ENCODE results near the gene ST6GALNAC1.
A peak's percentile ranks its signal among the peaks of the same experiment; 100 is the strongest.
"Not testable (repeated sequence)": the region's sequence is repeated elsewhere in the genome, so short reads cannot be mapped to it uniquely, and the experiment has no call there.

The ST6GALNAC1 gene

GRCh38 chr17:76642032-76642561 lies 1.5 kb downstream of the ST6GALNAC1 start:
- DNase-seq (ENCODE audit: low read depth) = no peak

GRCh38 chr17:76641501-76641900 lies 2.1 kb downstream of the ST6GALNAC1 start:
- no peak for DNase-seq (ENCODE audit: low read depth)

GRCh38 chr17:76640550-76641380 lies 2.8 kb downstream of the ST6GALNAC1 start:
- no peak for DNase-seq (ENCODE audit: low read depth)

GRCh38 chr17:76638263-76638662 lies 5.3 kb downstream of the ST6GALNAC1 start:
- DNase-seq (ENCODE audit: low read depth) = no peak

GRCh38 chr17:76636486-76637206 lies 6.9 kb downstream of the ST6GALNAC1 start:
- DNase-seq (ENCODE audit: low read depth) = not testable (repeated sequence)

GRCh38 chr17:76635659-76636360 lies 7.7 kb downstream of the ST6GALNAC1 start:
- DNase-seq (ENCODE audit: low read depth) = no peak

GRCh38 chr17:76635039-76635438 lies 8.5 kb downstream of the ST6GALNAC1 start:
- DNase-seq (ENCODE audit: low read depth) = no peak

GRCh38 chr17:76633628-76634328 lies 9.8 kb downstream of the ST6GALNAC1 start:
- no peak for DNase-seq (ENCODE audit: low read depth)

- no peak for DNase-seq (ENCODE audit: low read depth)
Measured at GRCh38 chr17:76631821-76632565, 11.6 kb downstream of the ST6GALNAC1 start.

GRCh38 chr17:76630151-76630550 lies 13.4 kb downstream of the ST6GALNAC1 start:
- DNase-seq (ENCODE audit: low read depth) = no peak

- no peak for DNase-seq (ENCODE audit: low read depth)
Measured at GRCh38 chr17:76627510-76627909, 16.0 kb downstream of the ST6GALNAC1 start.

GRCh38 chr17:76626442-76626841 lies 17.1 kb downstream of the ST6GALNAC1 start:
- DNase-seq (ENCODE audit: low read depth) = no peak

GRCh38 chr17:76625496-76625895 lies 18.1 kb downstream of the ST6GALNAC1 start:
- DNase-seq (ENCODE audit: low read depth) = no peak

GRCh38 chr17:76623271-76624146 lies 20.0 kb downstream of the ST6GALNAC1 start:
- peak; percentile 63 for DNase-seq (ENCODE audit: low read depth)

- no peak for DNase-seq (ENCODE audit: low read depth)
Measured at GRCh38 chr17:76617838-76618237, 25.7 kb downstream of the ST6GALNAC1 start.

GRCh38 chr17:76614912-76615617 lies 28.5 kb downstream of the ST6GALNAC1 start:
- no peak for DNase-seq (ENCODE audit: low read depth)

GRCh38 chr17:76614064-76614759 lies 29.3 kb downstream of the ST6GALNAC1 start:
- DNase-seq (ENCODE audit: low read depth) = not testable (repeated sequence)

GRCh38 chr17:76612977-76613851 lies 30.3 kb downstream of the ST6GALNAC1 start:
- no peak for DNase-seq (ENCODE audit: low read depth)
